D721Med (cell line): ENCODE results near the gene SEC31B.

Experiments
- DNase-seq: peaks from one replicate; pipeline ENCODE4 v3.0.0; 2011; ENCODE audit warnings: low spot score; ENCODE audit not compliant: insufficient read length
- FAIRE-seq: peaks from 2 replicates; lab custom pipeline; 2011; peaks lifted over from hg19 to GRCh38; lab: Jason Lieb, UNC
- CTCF ChIP-seq: IDR thresholded peaks from 2 replicates; pipeline ENCODE4 v1.5.1; 2012; ENCODE audit warnings: mild to moderate bottlenecking, control low read depth; ENCODE audit not compliant: insufficient read depth; ENCODE audit errors: missing control alignments

The SEC31B gene

DNA sequence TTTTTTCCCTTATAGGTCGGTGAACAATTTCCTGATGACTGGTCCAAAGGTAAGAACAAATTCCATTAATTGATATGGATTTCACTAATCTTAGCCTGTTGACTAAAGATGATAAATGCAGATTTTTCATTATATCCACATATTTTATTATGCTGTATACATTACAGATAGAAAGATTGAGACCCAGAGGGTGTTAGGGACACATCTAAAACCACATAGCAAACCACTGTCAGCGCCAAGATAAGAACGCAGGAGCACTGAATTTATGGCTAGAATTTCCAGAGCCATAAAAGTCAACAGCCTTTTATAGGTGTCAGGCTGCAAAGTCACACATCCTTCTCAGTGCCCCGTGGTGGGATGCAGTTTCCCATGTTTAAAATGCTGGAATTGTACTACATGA lies 40.6 kb downstream of the SEC31B start:
- no peak for TF ChIP-seq CTCF
- FAIRE-seq (no peak), DNase-seq (no peak)

GRCh38 chr10:100477970-100478369 lies 41.7 kb downstream of the SEC31B start:
- DNase-seq (no peak), FAIRE-seq (no peak)
- no peak for TF ChIP-seq CTCF

GRCh38 chr10:100470367-100470766 lies 49.3 kb downstream of the SEC31B start:
- TF ChIP-seq CTCF: no peak
- no peak for FAIRE-seq
- DNase-seq: no peak

DNA sequence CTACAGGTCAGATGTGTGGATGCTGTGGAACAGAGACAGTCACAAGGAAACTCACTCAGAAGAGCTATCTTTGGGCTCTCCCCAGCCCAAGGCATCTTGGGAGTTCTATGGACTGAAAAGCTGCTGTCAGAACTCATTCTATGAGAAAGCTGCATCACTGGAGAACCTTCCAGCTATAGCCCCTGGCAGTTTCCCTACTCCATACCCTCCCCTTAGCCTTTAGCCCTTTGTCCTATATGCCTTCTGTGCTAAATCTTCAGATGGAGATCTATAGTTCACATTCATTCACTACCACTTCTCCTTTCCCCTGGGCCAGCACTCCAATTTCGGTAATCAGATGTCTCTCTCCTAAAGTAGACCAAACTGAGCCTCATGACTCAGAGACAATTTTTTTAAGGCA lies 49.9 kb downstream of the SEC31B start:
- no peak for TF ChIP-seq CTCF
- DNase-seq (no peak), FAIRE-seq (no peak)

GRCh38 chr10:100468978-100469377 lies 50.7 kb downstream of the SEC31B start:
- FAIRE-seq (no peak), DNase-seq (no peak)
- no peak for TF ChIP-seq CTCF

DNA sequence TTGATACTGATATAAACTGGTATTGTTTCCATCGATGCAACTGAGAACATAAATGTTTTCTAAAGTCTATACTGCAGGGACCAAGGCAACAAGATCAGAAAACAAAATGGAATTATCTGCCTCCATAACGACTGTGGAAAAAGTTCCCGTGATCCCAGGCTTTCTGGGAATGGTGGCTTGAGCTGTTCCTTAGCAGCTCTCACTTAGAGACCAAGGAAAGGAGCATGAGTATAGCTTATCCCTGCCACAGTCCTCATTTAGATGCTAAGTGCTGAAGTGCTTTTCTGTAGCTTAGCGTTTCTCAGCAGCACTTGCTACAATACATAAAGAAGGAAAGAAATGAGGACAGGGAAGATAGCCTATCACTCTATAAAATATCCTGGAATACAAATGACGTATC lies 51.3 kb downstream of the SEC31B start:
- no peak for FAIRE-seq
- TF ChIP-seq CTCF: no peak
- no peak for DNase-seq

DNA sequence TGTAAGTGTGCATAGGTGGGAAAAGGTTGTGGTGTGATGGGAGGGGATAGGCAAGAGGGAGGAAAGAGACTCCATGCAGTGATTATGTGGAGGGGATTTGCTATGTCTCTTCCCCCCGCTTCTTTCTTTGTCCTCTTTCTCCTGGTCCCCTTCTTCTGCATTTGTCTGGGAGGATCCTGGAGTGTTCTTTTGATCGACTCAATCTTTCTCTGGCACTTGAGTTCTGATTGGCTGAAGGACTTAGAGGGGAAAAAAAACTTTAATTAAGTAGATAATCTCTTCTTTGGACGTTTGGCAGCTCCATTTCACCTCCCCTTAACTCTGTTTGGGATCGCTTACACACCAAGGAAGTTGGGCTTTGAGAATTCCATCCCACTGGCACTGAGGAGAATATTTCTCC lies 57.0 kb downstream of the SEC31B start, which contains the start of gene WNT8B:
TSS of gene WNT8B (plus strand) at position 301 of the 400 bp plus-strand sequence. CDS start 160 bp downstream, outside the sequence.
- FAIRE-seq (no peak), DNase-seq (no peak)
- TF ChIP-seq CTCF: no peak
